ENCODE results near the gene VWA8.

- TF ChIP-seq CTCF (IDR thresholded peaks at IDR 0.05) (no peak), POLR2A (IDR thresholded peaks at IDR 0.05) (no peak)
Measured at GRCh38 chr13:41751277-41751676, 209.6 kb downstream of the VWA8 start.

All from thyroid gland (tissue), 4 donors.